8988T (cell line): ENCODE data around the gene CNGB1.
"Not testable (repeated sequence)": the region's sequence is repeated elsewhere in the genome, so short reads cannot be mapped to it uniquely, and the experiment has no call there.

Source experiments
- DNase-seq: peaks from one replicate; pipeline ENCODE4 v3.0.0; 2011

CNGB1 gene

DNA sequence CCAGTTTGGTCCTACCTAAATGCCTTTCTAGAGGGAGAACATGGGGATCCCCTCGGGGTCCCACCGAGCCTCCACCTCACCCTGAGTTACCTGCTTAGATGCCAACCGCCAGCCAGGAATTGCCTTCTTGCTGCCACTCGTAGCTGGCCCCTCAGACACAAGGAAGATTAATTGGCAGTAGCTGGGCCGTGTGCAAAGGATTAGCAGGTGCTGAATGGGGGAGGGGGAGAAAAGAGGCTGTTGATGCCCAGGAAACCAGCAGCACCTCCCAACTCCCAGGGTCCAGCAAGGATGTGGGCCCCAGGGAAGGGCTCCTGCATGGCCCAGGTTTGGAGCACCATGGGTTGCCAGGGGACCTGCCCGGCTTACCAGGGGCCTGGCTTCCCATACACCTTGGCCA lies at the start of gene CNGB1:
CNGB1 (minus strand) TSS at position 159 of the 400 bp plus-strand sequence. CDS start 3,842 bp downstream, outside the sequence.
- no peak for DNase-seq

- DNase-seq = no peak
Measured at GRCh38 chr16:58019866-58020538, 49.1 kb upstream of the CNGB1 start.

GRCh38 chr16:58018803-58019202 lies 47.9 kb upstream of the CNGB1 start:
- DNase-seq = peak; percentile 71

DNA sequence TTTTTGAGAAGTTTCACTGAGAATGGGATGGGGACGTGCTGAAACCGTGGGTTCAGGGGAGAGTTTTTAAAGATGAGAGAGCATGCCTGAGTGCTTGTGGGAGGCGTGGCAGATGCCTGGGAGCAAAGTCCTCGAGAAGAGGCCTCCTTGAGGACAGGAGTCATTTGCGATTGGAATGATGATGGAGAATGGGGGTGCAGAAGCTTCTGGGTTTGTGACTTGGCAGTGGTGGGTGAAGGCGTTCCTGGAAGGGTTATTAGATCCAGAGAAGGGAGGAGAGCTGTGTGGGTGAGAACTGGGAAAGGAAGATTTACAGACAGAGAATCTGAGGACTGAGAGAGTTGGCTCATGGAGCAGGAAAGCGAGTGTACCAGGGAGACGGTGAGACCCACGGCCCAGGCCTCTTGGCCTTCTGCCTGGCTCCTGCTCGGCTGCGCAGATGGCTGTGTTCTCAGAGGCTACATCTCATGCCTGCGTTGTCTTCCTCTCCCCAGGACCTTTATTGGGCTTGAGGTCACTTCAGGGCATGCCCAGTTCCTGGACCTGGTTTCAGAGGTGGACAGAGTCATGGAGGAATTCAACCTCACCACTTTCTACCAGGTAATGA lies 46.0 kb upstream of the CNGB1 start:
- DNase-seq = no peak

DNA sequence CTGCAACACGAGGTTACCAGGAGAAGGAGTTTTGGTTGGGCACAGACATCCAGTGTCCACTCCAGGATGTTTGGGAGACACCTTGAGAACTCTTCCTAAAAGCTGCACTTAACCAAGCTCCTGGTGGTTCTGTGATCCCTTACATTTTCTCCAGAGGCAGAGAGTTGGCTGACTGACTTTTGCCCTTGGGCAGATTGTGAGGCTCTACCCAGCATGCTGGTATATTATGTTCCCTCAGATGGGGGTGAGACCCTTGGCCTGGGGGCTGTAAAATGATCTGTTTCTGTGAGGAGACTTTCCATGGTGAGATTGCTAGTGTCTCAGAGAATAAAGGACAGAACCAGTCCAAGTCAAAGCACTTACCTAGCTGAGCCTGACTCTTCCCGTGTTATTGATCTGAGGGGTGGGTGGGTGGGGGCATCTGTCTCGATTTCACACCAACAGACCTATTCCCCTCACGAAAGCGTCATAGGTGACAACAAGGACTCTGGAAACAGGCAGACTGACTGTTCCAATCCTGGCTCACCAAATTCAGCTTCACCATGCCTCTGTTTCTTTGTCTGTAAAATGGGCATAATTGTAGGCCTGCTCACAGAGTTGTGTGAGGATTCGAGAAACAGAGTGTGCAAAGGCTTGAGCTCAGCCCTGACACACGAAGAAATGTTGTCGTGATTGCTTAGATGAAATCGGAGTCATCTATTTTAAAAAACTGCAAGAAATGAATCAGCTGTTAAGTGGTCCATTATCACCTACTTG lies 42.5 kb upstream of the CNGB1 start:
- DNase-seq = no peak

DNA sequence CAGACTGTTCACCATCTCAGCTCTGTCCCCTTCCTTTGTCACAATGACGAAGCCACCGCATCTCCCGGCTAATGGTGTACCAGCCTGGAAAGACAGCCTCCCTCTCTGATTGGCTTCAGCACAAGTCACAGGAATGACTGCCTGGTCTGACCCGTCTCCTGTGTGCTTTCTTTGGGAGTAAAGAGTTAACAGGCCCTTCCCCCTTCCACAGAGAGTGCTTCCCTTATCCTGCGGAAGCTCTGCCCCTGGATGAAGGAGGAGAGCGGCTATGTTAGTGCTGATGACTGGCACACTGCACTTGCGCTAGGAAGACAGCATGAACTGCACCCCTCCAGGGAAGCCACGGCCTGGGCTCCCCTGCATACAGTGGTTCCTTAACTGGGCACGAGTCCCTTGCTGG lies 41.6 kb upstream of the CNGB1 start:
- DNase-seq = no peak

DNA sequence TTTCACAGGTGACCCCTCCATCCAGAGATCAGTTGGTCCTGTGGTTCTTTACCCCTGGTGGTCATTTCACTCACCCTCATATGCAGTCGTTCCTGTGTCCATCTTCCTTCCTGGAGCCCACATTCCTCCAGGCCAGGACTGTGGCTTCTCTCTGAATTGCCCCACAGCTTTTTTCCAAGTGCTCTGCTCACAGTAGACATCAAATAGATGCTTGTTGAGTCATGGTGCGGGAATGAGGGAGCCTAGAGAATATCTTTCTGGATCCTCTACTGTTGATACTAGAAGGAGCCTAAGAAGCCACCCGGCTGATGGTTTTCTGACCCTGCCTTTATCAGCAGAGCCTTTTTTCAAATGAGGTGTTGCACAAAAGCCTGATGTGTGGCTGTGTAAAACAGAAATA lies 40.7 kb upstream of the CNGB1 start:
- peak; percentile 17 for DNase-seq

DNA sequence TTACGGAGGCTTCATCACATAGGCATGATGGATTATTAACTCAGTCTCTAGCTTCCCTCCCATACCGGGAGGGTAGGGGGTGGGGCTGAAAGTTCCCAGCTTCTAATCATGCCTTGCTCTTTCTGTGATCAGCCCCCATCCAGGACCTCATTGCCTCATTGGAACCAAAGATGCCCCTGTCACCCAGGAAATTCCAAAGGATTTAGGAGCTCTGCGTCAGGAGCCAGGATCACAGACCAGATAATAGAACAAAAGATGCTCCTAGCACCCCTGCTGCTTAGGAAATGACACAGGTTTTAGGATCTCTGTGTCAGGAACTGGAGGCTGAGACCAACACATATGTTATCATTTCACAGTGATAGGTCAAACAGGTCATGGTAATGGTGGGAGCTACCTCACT lies 40.0 kb upstream of the CNGB1 start:
- DNase-seq = no peak

GRCh38 chr16:58009856-58010416 lies 39.0 kb upstream of the CNGB1 start:
- DNase-seq = no peak

DNA sequence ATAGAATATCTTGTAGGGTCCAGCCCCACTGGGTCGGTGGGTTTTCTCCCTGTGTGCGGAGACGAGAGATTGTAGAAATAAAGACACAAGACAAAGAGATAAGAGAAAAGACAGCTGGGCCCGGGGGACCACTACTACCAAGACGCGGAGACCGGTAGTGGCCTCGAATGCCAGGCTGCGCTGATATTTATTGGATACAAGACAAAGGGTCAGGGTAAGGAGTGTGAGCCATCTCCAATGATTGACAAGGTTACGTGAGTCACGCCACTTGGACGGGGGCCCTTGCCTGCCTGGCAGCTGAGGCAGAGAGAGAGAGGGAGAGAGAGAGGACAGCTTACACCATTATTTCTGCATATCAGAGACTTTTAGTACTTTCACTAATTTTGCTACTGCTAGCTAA lies 33.8 kb upstream of the CNGB1 start:
- DNase-seq = not testable (repeated sequence)

DNA sequence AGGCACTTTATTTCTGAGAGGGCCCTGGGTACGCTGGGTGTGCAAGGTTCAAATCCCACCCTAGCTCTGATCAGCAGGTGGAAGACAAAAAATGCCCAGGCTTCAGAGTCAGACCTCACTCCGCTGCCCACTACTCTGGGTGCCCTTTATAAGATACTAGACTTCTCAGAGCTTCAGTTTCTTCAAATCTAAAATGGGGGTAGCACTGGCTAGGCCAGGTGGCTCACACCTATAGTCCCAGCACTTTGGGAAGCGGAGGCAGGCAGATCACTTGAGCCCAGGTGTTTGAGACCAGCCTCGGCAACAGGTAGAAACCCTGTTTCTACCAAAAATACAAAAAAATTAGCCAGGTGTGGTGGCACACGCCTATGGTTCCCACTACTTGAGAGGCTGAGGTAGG lies 32.0 kb upstream of the CNGB1 start:
- no peak for DNase-seq

DNA sequence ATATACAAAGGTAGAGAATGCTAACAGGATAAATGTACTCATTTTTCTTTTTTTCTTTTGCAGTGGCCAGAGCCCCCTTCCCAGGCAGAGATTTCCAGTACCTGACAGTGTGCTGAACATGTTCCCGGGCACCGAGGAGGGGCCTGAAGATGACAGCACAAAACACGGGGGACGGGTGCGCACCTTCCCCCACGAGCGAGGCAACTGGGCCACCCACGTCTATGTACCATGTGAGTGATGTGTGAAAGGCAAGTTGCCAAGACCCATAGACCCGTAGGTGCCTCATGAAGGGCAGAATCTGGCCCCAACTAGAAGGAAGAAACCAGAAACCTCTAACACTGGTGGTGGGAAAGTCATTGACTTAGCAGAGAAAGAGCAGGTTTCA lies 31.5 kb upstream of the CNGB1 start:
- DNase-seq = no peak

- DNase-seq = no peak
Measured at GRCh38 chr16:58001781-58002415, 31.0 kb upstream of the CNGB1 start.

DNA sequence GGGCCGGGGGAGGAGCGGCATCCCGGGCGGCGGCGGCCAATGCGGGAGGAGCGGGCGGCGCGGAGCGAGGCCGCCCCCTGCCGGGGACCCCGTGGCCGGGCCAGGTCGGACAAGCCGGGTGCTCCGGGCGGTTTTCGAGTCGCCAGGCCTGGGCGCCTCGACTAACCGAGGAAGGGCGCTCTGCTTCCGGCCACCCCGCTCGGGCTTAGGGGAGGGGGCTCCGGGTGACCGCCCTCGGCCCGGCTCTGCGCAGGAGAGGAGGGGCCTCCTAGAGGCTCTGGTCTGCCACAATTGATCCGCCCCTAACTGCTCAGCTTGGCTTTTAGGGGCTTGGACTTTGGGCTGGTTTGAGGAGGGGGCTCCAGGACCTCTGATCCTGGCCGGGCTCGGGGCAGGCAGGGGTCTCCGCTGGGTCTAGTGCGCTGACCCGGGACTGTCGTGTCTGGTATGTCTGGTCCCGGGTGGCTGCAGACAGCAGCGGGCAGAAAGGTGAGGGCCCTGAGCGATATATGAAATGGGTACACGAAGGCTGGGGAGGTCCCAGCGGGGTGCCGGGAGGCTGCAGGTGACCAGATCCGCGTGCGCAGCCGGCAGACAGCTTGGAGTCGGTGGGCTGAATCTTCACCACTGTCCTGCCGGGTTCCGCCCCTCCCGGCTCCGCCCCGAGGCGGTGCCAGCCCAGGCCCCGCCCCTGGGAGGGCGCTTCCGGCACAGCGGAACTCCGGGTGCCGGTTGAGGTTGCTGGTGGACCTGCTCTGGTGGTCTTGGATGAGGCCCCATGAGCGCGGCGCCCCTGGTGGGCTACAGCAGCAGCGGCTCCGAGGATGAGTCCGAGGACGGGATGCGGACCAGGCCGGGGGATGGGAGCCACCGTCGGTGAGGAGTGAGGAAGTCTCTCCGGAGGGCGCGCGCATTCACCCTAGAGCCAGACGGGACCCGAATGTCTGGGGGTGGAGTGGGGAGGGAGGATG lies 30.1 kb upstream of the CNGB1 start, which contains the start of gene USB1:
USB1 (plus strand) TSS at position 702 of the 971 bp plus-strand sequence; CDS start at position 779, 77 bp downstream.
- peak; percentile 100 for DNase-seq

DNA sequence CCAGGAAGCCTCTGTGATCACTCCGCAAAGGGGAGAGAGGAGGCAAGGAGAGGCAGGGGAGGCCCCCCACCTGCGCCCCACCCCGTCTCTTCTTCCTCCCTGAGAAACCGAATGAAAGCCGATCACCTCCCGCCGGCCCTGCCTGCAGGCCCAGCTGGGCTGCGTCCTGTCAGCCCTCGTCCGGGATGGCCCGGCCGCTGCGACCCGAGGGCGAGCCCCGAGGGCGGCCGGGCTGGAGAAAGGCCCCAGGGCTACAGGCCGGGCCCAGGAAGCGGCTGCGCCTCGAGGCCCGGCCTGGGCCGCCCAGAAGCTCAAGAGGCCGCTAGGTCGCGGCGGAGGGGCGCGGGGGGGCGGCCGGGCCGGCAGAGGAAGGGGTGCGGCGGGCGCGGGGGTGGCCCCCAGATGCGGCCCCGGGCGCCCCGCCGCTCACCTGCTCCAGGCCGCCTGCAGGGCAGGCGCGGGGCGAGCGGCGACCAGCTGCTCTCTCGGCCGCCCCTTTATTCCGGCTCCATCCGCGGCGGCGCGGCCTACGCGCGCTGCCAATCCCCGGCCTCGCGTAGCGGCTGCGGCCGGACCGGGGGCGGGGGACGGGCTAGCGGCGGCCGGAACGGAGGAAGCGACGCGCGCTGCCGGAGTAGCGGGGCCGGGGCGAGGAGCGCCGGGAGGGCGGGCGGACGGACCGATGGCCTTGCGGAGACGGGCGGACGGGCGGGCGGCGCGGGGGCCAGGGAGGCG lies 29.2 kb upstream of the CNGB1 start, which contains the start of gene ZNF319:
ZNF319 (minus strand) TSS at position 702 of the 735 bp plus-strand sequence. CDS start 2,407 bp downstream, outside the sequence.
- peak; percentile 74 for DNase-seq

DNA sequence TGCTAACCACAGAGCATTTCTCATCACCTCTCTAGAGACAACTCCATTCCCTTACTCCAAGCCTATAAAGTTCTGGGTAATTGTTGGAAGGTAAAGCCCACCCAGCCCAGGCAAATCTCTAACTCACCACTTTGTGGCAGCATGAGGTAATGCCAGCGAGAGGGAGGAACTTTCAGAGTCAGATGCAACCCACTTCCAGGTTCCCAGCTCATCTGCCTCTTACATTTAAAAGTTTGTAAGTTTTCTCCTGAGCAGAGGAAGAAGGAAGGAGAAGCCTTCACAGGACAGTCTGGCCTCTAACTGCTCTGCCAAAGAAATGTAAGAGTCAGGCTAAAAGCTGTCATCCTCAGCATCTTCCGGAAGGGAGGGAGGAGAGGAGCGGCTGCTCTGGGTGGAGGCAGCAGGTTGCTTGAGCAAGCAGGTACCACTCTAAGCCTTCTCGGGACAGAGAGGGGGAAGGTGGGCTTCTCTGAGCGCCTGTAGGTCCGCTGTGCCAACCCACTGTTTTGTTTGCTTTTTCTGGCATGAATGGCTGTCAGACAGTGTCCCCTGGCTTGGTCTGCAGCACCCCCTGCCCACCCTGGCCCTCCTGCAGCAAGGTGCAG lies 28.5 kb upstream of the CNGB1 start:
- peak; percentile 73 for DNase-seq

GRCh38 chr16:57998992-57999365 lies 28.1 kb upstream of the CNGB1 start:
- DNase-seq = peak; percentile 35

GRCh38 chr16:57998486-57998885 lies 27.6 kb upstream of the CNGB1 start:
- DNase-seq = peak; percentile 75

- DNase-seq = no peak
Measured at GRCh38 chr16:57997528-57998265, 26.8 kb upstream of the CNGB1 start.

DNA sequence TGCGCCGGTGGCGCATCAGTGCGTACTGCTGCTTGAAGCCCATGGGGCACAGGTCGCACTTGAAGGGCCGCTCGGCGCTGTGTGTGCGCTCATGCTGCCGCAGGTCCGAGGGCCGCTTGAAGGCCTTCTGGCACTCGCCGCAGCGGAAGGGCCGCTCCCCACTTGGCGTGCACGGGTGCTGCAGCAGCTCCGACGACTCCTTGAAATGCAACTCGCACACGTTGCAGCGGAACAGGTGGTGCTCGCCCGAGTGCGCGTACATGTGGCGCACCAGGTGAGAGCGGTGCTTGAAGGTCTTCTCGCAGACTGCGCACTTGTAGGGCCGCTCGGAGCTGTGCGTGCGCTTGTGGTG lies 26.2 kb upstream of the CNGB1 start:
- DNase-seq = no peak
